MM.1S (cell line): ENCODE results near the gene FAM149B1.
A peak's percentile ranks its signal among the peaks of the same experiment; 100 is the strongest.

Experiments
- DNase-seq: peaks from one replicate; pipeline ENCODE4 v3.0.0-alpha.2; 2015
- H2AFZ ChIP-seq: fragments of 300-600 bp; sonication (generic); 2 replicates; pipeline ENCODE4 v1.6.0; 2016; ENCODE audit warnings: antibody characterized with exemption, low read length
- H3F3A ChIP-seq: fragments of 300-600 bp; sonication (generic); 2 replicates; pipeline ENCODE4 v1.6.1; 2016; ENCODE audit warnings: mild to moderate bottlenecking, antibody characterized with exemption, low read length, moderate library complexity, mixed read lengths; ENCODE audit not compliant: insufficient read depth
- H3K27ac ChIP-seq: fragments of 300-600 bp; sonication (generic); 2 replicates; pipeline ENCODE4 v1.5.1; 2016; ENCODE audit warnings: mild to moderate bottlenecking, low read length
- H3K27me3 ChIP-seq: fragments of 300-600 bp; sonication (generic); replicated peaks from 2 replicates; pipeline ENCODE4 v1.6.0; 2016; ENCODE audit warnings: low read length; ENCODE audit not compliant: insufficient read depth
- H3K36me3 ChIP-seq: fragments of 300-600 bp; sonication (generic); replicated peaks from 2 replicates; pipeline ENCODE4 v1.6.1; 2016; ENCODE audit warnings: mild to moderate bottlenecking, low read length, mixed read lengths; ENCODE audit not compliant: insufficient read depth
- H3K4me1 ChIP-seq: fragments of 300-600 bp; sonication (generic); 2 replicates; pipeline ENCODE4 v1.6.1; 2016; ENCODE audit warnings: low read length, mixed read lengths
- H3K4me2 ChIP-seq: fragments of 300-600 bp; sonication (generic); 2 replicates; pipeline ENCODE4 v1.6.0; 2016; ENCODE audit warnings: low read depth, low read length
- H3K4me3 ChIP-seq: fragments of 300-600 bp; sonication (generic); 2 replicates; pipeline ENCODE4 v1.5.1; 2016; ENCODE audit warnings: low read length, mixed read lengths
- H3K79me2 ChIP-seq: fragments of 300-600 bp; sonication (generic); 2 replicates; pipeline ENCODE4 v1.6.1; 2016; ENCODE audit warnings: mixed run types, low read length, mixed read lengths
- H3K9ac ChIP-seq: fragments of 300-600 bp; sonication (generic); 2 replicates; pipeline ENCODE4 v1.6.1; 2016; ENCODE audit warnings: low read length, mixed read lengths
- H3K9me2 ChIP-seq: fragments of 300-600 bp; sonication (generic); replicated peaks from 2 replicates; pipeline ENCODE4 v1.6.1; 2016; ENCODE audit warnings: mild to moderate bottlenecking, low read length, mixed read lengths; ENCODE audit not compliant: insufficient read depth
- H3K9me3 ChIP-seq: fragments of 300-600 bp; sonication (generic); replicated peaks from 2 replicates; pipeline ENCODE4 v1.6.1; 2016; ENCODE audit warnings: mild to moderate bottlenecking, low read length, mixed read lengths; ENCODE audit not compliant: insufficient read depth
- H4K20me1 ChIP-seq: fragments of 300-600 bp; sonication (generic); 2 replicates; pipeline ENCODE4 v1.6.1; 2016; ENCODE audit warnings: mild to moderate bottlenecking, low read length, moderate library complexity, mixed read lengths; ENCODE audit not compliant: insufficient read depth
- CTCF ChIP-seq: fragments of 300-600 bp; sonication (generic); IDR thresholded peaks from 2 replicates; pipeline ENCODE4 v1.5.1; 2016; ENCODE audit warnings: antibody characterized with exemption, low read length, mixed read lengths
- EZH2 ChIP-seq: fragments of 300-600 bp; sonication (generic); optimal IDR thresholded peaks from 2 replicates; pipeline ENCODE3; 2017; ENCODE audit warnings: low read depth, mild to moderate bottlenecking, antibody characterized with exemption, low read length, mixed read lengths
- EZH2phosphoT487 ChIP-seq: fragments of 300-600 bp; sonication (generic); IDR thresholded peaks from 2 replicates; pipeline ENCODE4 v1.6.1; 2018; ENCODE audit warnings: antibody characterized with exemption, low read length

Gene FAM149B1

GRCh38 chr10:73246646-73247508 is 79.0 kb downstream of the FAM149B1 start, which contains the start of gene DNAJC9:
Gene DNAJC9, minus strand, starts transcription at chr10:73247255. Its CDS starts 66 bp downstream, at chr10:73247189.
- Histone ChIP-seq H3F3A (peaks cover 35% of the 10 kb centered on the region), H3K4me2 (peak within 1 kb of the TSS; percentile 83), H3K9me3 (no peaks in the 10 kb centered on the region), H3K4me3 (peak within 1 kb of the TSS; percentile 88), H2AFZ (peak within 1 kb of the TSS; percentile 53), H4K20me1 (0 out of 2 replicates have a peak, but pooled peaks cover 9% of the 10 kb centered on the region), H3K4me1 (peaks cover 28% of the 10 kb centered on the region), H3K9ac (peak within 1 kb of the TSS; percentile 95), H3K9me2 (no peaks in the 10 kb centered on the region), H3K79me2 (peaks cover 73% of the 10 kb centered on the region), H3K36me3 (peaks cover 18% of the 10 kb centered on the region), H3K27ac (peak within 1 kb of the TSS; percentile 94), H3K27me3 (no peaks in the 10 kb centered on the region)
- peak; percentile 95 for DNase-seq
- TF ChIP-seq EZH2 (no peak), CTCF (no peak), EZH2phosphoT487 (no peak)

DNA sequence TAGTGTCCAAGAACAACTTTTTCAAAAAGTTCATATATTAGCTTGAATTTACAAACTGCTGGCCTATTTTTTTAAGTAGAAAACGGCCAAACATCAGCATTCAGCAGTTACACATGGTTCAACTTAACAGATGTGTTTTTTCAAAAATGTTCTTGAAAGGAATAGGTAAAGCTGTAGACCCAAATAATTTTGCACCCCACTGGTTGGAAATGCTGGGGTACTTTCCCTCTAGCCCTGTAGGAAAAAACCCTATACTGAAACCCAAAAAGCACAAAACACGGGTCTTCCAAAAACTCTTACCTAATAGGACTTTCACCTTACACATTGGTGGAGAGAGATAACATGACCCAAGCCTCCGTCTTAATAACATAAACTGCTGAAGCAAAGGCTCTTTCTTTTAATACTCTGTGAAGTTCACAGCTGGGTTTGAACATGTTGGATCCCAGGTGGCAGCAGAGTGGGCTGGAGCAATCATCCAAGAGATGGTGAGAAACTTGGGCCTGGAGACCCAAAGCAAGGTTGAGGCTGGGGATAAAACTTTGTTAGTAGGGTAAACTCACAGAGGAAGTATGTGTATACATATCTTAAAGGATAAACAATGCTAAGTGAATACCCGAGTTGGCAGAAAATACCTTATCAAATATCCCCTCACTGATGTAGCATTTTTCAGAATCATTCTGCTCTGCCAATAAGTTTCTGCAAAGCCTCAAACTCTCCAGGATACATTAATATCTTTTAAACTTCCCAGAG is 79.8 kb downstream of the FAM149B1 start:
- Histone ChIP-seq H3K9ac (peak overlapping the region; percentile 95), H4K20me1 (0 out of 2 replicates have a peak, but pooled peaks cover 9% of the 10 kb centered on the region), H3F3A (peaks cover 36% of the 10 kb centered on the region), H3K79me2 (peaks cover 74% of the 10 kb centered on the region), H3K36me3 (peaks cover 13% of the 10 kb centered on the region), H3K27me3 (no peaks in the 10 kb centered on the region), H3K4me2 (peak overlapping the region; percentile 83), H3K27ac (peak overlapping the region; percentile 94), H3K9me3 (no peaks in the 10 kb centered on the region), H2AFZ (peak overlapping the region; percentile 37), H3K9me2 (no peaks in the 10 kb centered on the region), H3K4me1 (peaks cover 28% of the 10 kb centered on the region), H3K4me3 (peak overlapping the region; percentile 88)
- TF ChIP-seq EZH2phosphoT487 (no peak), CTCF (no peak), EZH2 (no peak)
- DNase-seq: peak; percentile 39

DNA sequence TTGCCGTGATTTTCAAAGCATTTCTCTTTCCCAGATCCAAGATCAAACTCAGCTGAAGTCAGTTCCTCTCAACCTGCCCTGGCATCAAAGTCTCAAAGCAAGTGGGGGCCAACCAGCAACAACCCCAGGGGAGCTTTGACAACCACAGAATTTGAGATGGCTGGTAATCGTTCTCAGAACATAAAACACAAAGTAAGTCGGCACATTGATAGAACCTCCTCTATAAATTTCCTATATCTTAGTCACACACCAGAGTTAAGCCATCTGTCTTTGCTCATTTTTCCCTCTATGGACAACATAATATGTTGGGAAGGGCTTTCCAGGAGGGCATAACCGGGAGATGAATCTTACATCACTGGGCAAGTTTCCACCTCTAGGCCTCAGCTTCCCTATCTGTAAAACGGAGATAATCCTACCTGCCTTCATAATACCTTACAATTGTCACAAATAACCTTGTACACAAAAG is 80.4 kb downstream of the FAM149B1 start:
- Histone ChIP-seq H4K20me1 (0 out of 2 replicates have a peak, but pooled peaks cover 9% of the 10 kb centered on the region), H3F3A (peaks cover 41% of the 10 kb centered on the region), H3K36me3 (peaks cover 12% of the 10 kb centered on the region), H3K27me3 (no peaks in the 10 kb centered on the region), H3K4me3 (peak overlapping the region; percentile 88; the same call in 1 of the 2 replicates), H3K79me2 (peaks cover 75% of the 10 kb centered on the region), H3K27ac (peak overlapping the region; percentile 94; the same call in 1 of the 2 replicates), H2AFZ (no peak overlapping the region), H3K4me1 (peaks cover 28% of the 10 kb centered on the region), H3K9me2 (no peaks in the 10 kb centered on the region), H3K9ac (no peak overlapping the region), H3K4me2 (peak overlapping the region; percentile 83), H3K9me3 (no peaks in the 10 kb centered on the region)
- no peak for DNase-seq
- no peak for TF ChIP-seq EZH2
- no peak for TF ChIP-seq CTCF
- no peak for TF ChIP-seq EZH2phosphoT487
